Stimulated activated CD8-positive, alpha-beta memory T cell treated with anti-CD3 and anti-CD28 coated beads, Interleukin-7, amount 100 ng/mL, for 4 hours (primary cell): ENCODE results near the gene TLL2.
A peak's percentile ranks its signal among the peaks of the same experiment; 100 is the strongest.

Source experiments
- DNase-seq, 2 donors: peaks; one replicate each; pipeline ENCODE4 v3.0.0-alpha.2; 2020; ENCODE audit warnings: low read depth in 2 of 2

The TLL2 gene

GRCh38 chr10:96395931-96396877 is 117.5 kb downstream of the TLL2 start:
- peak; percentile 13 to 35 for DNase-seq

DNA sequence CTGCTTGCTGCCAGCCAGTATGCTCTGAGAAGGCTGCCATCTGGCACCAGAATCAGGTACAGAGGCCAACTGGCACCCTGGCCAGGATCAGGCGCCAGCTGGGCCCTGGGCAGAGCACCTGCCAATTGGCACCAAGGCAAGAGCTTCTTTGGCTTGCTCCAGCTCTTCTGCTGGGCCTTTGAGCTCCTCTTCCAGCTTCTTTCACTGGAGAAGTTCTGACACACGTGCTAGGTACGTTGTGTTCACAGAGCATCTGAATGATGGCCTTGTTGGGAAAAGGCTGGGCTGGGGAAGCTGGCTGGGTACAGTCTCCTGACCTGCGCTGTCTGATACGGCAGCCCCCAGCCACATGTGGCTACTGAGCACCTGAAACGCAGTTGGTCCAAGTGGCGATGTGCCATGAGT is 123.3 kb downstream of the TLL2 start:
- no peak for DNase-seq

DNA sequence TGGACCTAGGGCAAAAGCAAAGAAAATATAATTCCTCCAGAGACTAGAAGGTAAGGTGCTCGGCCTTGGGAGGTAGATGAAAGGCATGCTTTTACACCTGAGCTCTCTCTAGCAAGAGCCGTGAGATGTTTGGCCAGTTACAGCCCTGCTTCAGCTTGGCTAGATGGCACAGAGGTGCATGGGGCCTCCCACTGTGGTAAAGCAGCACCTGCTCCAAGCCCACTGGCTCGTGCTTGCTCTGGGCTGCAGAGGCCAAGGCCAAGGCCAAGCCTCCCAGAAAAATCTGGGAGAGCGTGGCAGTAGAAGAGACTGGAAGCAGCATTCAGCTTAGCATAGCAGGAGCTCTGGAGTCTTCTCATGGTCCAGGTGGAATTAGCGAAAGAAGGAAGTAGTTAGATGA is 123.9 kb downstream of the TLL2 start:
- DNase-seq = no peak

GRCh38 chr10:96387601-96388000 is 126.1 kb downstream of the TLL2 start:
- no peak for DNase-seq

GRCh38 chr10:96387161-96387560 is 126.6 kb downstream of the TLL2 start:
- DNase-seq = no peak

GRCh38 chr10:96384506-96384905 is 129.2 kb downstream of the TLL2 start:
- DNase-seq = no peak

GRCh38 chr10:96380821-96381220 is 132.9 kb downstream of the TLL2 start:
- no peak for DNase-seq

DNA sequence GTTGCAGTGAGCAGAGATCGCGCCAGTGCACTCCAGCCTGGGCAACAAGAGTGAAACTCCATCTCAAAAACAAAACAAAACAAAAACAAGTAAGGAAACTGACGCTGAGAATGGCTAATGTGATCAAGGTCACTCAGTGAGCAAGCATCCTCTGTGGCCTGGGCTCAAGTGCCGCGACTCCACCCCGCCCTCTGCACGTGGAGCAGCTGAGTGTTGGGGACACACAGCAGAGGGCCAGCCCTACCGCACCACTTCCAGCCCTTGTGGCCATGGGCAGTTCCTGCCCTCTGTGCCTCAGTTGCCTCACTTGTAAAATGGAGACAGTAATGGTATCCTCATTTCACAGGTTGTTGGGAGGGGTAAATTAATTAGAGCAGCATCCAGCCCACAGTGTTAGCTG is 134.0 kb downstream of the TLL2 start:
- no peak for DNase-seq

DNA sequence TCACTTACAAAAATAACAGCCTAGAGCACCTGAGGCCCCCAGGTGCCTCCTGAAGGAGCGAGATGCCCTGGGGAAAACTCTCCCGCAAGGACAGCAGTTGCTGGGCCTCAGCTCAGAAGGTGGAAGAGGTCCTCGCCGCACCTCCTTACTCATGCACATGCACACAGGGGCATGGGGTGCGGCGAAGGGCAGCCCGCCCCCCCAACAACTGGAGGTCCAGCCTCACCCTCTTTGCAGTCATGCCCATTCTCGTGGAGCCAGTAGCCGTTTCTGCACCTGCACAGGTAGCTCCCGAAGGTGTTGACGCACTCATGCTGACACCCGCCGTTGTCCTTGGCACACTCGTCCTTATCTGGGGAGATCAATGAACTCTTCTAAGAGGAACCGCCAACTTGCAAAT is 135.0 kb downstream of the TLL2 start:
- no peak for DNase-seq

DNA sequence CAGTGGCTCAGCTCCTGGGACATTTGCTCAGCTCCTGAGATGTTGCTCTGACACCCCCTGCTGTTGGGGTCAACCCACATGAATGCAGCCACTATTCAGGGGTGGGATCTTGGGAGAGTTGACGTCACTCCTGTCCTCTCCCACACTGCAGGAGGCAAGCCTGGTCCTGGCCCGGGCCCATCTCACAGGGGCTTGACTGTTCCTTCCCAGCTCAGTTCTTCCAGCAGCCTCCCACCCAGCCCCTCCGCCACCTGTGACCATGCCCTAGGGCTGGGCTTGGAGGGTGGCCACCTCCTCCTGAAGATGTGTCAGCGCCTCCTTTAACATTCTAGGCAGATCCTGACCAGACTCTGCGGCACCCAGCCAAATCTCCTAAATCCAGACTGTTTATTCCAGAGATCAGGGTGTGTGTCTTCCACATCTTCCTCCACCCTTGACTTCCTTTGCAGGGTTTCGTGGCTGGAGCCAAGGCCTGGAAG is 135.9 kb downstream of the TLL2 start:
- DNase-seq = no peak

GRCh38 chr10:96376483-96376882 is 137.2 kb downstream of the TLL2 start:
- no peak for DNase-seq

DNA sequence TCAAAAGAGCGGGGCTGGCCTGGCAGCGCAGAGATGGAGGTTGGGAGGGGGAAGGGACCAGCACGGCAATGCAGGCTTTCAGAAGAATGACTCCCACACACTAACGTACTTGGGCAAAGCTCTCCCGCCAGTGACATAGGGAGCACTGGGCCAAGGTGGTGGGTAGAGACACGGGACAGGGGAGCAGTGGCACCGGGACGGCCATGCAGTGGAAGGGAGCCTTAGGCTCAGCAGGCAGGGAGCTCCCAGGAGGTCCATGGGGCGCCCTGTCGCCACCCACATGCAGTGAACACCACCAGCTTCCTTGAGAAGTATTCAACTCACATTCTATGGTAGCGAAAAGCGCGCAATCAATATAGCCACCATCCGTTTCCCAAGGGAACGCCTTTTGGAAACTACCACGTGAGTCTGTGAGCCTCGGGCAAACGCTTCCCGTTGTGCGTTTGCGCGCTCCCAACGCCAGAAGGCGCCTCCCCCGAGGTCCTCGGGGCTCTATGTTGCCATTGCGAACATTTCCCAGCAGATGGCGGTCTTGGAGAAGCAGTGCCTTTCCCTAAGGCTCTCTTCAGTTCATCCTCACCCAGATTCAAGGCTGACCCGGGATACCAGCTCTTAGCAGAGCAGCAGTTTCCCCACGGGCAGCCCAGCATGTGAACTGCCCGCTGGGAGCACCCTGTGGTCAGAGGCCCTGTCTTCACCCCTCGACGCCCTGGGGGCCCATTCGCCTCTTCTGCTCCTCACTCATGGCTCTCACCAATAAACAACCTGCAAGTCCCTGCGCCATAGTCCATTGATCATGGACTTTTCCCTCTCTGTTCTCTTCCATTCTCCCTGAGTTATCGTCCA is 138.5 kb downstream of the TLL2 start:
- peak; percentile 43 to 50 for DNase-seq

DNA sequence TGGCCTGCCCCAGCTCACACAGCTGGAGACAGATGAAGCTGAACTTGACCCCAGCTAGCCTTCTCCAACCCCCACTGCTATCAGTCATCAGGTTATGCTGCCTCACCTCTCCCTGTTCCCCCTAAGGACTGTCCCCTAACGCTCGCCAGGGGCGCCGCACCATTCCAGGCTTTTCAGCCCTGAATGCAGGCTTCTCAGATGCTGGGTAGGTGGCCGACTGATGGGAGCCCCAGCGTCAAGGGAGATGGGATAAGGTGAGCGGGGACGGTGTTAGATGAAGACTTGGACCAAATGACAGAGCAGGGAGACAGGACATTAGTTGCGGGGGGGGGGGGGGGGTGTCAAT is 139.1 kb downstream of the TLL2 start:
- no peak for DNase-seq

GRCh38 chr10:96374004-96374403 is 139.7 kb downstream of the TLL2 start:
- DNase-seq = no peak

DNA sequence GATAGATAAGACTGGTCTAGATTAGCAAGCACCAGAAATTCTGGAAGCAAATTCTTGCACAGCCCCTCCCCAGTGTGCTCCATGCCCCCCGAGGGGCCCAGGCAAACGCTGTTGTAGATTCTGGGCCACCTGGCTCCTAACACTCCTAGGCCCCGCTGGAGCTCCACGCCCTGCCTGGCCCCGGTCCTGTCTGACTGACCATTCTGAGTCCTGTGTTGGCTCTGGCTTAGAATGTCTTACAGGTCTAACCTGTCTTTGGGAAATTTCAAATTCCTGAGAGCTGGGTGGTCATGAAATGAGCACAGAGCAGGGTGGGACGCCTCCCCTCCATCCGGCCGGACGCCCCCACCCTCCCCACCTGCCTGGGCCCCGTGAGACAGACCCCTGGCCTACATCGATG is 142.4 kb downstream of the TLL2 start:
- no peak for DNase-seq

DNA sequence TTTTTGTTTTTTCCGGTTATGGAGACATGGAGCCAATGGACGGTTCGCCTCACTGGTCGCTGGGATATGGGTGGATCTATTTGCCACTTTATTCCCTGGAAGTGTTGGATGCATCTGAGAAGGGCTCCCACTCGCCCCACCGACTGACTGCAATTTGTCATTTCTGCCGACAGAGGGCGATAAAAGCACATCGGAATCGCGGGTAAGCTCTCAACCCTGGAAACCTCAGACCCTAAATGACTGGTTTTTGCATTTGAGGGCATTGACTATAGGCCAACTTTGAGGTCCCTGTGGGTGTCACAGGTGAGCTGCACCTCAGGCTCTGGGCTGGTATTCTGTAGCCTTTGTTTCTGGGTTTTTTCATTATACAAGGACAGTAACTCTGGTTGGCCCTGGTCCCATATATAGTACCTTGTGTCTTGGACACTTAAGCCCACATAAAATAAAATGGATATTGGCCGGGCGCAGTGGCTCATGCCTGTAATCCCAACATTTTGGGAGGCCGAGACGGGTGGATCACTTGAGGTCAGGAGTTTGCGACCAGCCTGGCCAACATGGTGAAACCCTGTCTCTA is 143.1 kb downstream of the TLL2 start:
- DNase-seq = peak in 1 of 2 donors; percentile 12

- no peak for DNase-seq
These were observed 143.7 kb downstream of the TLL2 start for GRCh38 chr10:96369890-96370583.

DNA sequence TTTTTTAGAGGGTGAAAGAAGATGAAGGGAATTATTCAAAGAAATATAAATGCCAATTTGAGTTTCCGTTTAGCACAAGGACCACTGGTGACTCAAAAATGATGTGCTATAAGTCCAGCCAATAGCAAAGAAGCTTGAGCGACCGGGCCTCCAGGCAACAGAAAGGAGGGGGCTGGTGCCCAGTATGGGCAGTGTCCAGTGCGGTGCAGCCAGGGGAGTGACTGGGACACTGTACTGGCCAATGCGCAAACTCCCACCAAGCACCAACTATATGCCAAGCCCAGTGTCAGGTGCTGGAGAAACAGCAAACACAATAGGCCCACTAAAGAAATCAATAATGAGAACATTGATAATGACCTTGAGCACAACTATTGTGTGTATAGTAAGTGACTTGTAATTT is 144.8 kb downstream of the TLL2 start:
- DNase-seq = no peak

DNA sequence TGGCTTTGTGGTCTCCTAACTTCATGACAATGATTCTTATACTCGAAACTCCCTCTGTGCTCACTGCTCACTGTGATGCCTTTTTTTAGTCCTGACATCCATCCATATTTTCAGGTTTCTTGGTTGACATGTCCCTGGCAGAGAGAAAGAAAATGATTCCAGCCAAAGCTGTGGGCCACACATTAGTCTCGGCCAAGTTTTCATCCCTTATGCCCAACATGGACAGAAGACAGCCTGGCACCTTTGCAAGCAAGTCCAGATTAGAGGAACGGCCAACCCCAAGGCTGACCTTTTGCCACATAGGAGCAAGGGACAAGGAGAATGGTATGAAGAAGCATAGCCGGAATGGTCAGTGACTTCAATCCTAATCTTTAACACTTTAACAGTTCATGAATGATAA is 146.3 kb downstream of the TLL2 start:
- no peak for DNase-seq

DNA sequence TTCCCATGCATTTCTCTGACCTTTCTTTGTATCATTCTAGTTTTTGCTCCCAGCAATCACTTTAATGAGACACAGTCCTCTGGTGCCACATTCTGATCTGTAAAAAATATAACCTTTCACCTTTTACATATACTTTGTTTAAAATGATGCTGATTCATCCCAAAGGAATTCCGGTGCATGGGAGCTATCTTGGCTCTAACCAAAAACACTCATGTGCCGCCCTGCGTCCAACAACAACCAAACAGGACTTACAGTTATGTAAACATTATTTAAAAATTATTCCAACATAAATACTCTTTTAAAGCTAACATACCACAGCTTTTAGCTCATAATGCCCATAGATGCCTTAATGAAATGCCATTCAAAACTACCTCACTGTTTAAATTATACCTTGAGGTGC is 147.2 kb downstream of the TLL2 start:
- DNase-seq = no peak

DNA sequence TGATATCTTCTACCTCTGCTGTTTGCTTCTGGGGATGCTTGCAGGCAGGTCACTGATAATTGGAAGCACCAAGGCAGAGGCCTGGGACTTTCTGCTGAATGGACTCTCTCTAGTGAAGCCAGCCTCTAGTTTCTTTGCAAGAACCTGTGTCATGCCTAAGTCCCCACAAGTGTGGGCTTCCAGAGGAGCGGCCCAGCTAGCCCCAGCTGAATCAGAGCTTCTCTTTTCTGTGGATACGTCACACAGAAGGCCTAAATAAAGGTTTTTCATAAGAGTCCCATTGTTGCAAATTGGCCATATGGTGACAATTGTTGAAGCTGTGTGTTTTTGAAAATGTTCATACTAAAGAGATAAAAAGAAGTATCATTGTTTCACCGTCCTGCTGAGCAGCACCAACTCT is 148.2 kb downstream of the TLL2 start:
- DNase-seq = no peak

DNA sequence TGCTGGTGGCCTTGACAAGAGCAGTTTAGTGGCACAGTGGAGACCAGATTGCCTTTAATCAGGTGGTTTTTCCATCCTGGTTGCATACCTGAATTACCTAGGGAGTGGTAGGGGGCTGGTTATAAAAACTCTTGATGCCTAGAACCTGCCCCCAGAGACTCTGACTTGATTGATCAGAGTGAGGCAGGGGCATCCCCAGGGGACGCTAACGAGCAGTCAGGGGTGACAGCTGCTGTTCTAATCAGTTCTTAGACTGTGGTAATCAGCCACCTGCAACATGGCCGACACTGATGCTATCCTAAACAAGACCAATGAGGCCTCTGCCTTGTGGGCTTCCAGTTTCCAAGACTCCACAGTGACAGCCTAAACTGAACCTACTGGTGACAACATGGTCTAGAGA is 153.0 kb downstream of the TLL2 start:
- no peak for DNase-seq
